Gastrocnemius medialis (tissue), 4 donors: ENCODE measurements around the gene PPFIA2. TPM values are rescaled to one million over a fixed set of nuclear protein-coding genes. Genes with fewer than 3 reads are reported as not detected.

Experiments used
- ATAC-seq, 2 donors: fragments of 150-250 bp; one replicate each; pipeline ENCODE4 v1.9.1; 2016
- DNase-seq, 2 donors: peaks; one replicate each; pipeline ENCODE4 v3.0.0-alpha.2; 2019
- H3K27ac ChIP-seq, 4 donors: fragments of 200-600 bp; sonication (generic); 1 replicate in 1 of 4; 2 replicates in 3 of 4; pipeline ENCODE4 v1.5.1; 2016 to 2018; ENCODE audit warnings: mild to moderate bottlenecking in 2 of 4, moderate library complexity in 1 of 4
- H3K27me3 ChIP-seq, 3 donors: fragments of 200-600 bp; sonication (generic) in 2 of 3; 1 replicate in 1 of 3; 2 replicates in 2 of 3; pipeline versions ENCODE4 v1.5.1 to v1.6.0; 2016 to 2019; ENCODE audit warnings: mild to moderate bottlenecking in 1 of 3, moderate library complexity in 1 of 3
- H3K36me3 ChIP-seq, 2 donors: fragments of 200-600 bp; sonication (generic) in 1 of 2; one replicate each; pipeline ENCODE4 v1.5.1; 2017 to 2018
- H3K4me1 ChIP-seq, 2 donors: fragments of 200-600 bp; sonication (generic) in 1 of 2; one replicate each; pipeline ENCODE4 v1.5.1; 2016 to 2017; ENCODE audit warnings: mild to moderate bottlenecking in 2 of 2
- H3K4me3 ChIP-seq, 4 donors: fragments of 200-600 bp; sonication (generic) in 3 of 4; 1 replicate in 1 of 4; 2 replicates in 3 of 4; pipeline ENCODE4 v1.5.1; 2016 to 2019; ENCODE audit warnings: mild to moderate bottlenecking in 2 of 4
- H3K9me3 ChIP-seq, 3 donors: fragments of 200-600 bp; sonication (generic) in 2 of 3; 1 replicate in 1 of 3; 2 replicates in 2 of 3; pipeline ENCODE4 v1.5.1; 2016 to 2019
- POLR2A ChIP-seq, 2 donors: fragments of 450-650 bp; IDR thresholded peaks; one replicate each; pipeline ENCODE4 v1.6.1; 2017; ENCODE audit warnings: antibody characterized with exemption in 2 of 2, mild to moderate bottlenecking in 2 of 2, moderate library complexity in 2 of 2
- in situ Hi-C, 4 donors: fragments of 200-750 bp; cut with MboI; loops; one replicate each; pipeline versions ENCODE4 v1.15.0 to v1.8.0; 2017; ENCODE audit warnings: low sequenced_read_pairs in 4 of 4
- intact Hi-C: fragments of 100-400 bp; cut with DNase I; formaldehyde crosslinking; loops from one replicate; pipeline ENCODE4 v1.15.1; 2023; ENCODE audit warnings: low total_unique reads
- total RNA-seq, 4 donors: library from RNA; depleted of rRNA; stranded (reverse); fragments of >200 nt; gene quantifications; one replicate each; pipeline versions ENCODE4 v1.1.0 to v1.2.3, GENCODE V29; 2016
- TF ChIP-seq, protein P1 (sequence below), 5 experiments: fragments of 450-650 bp in 3 of 5; fragments of 200-600 bp in 2 of 5; sonication (generic) in 2 of 5; IDR thresholded peaks in 4 of 5; conservative IDR thresholded peaks in 1 of 5; 1 replicate in 4 of 5; 2 replicates in 1 of 5; pipeline ENCODE4 v1.5.1; 2016 to 2019; ENCODE audit warnings: antibody characterized with exemption in 5 of 5, mild to moderate bottlenecking in 3 of 5, moderate library complexity in 3 of 5

PPFIA2 gene
- total RNA-seq, 4 donors from 2014 or later: 0.04 TPM; not detected in 3

DNA sequence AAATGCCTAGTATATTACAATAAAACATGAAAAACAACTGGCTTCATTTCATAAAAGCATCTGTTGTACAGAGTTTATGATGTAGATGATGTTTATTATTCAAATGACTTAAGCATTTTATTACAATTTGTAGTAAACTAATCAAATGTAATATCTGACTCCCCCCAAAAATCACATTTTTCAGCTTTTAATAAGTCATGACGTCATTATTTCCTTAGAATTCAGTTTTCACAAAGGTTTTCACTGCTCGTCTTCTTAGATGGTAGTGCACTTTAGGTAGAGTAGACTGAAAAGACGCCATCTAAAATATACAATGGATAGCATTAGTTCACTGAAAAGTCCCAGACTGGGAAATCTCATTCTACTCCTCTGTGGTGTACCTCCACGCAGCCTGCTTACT is 499.8 kb downstream of the PPFIA2 start:
- no peaks in the 10 kb centered on the region for H3K27me3 ChIP-seq
- H3K36me3 ChIP-seq: peaks cover 0 to 4% of the 10 kb centered on the region in 2 donors
- H3K27ac ChIP-seq: no peak overlapping the region
- in situ Hi-C loops: loop anchor here in 1 of 4 donors (25.0 kb wide), 1 partner anchor 847 kb away; no protein-coding TSS in a partner anchor
- DNase-seq (no peak), ATAC-seq (no peak)
- intact Hi-C loops: no loop called here
- no peak overlapping the region for H3K4me3 ChIP-seq
- H3K9me3 ChIP-seq: no peaks in the 10 kb centered on the region
- no peaks in the 10 kb centered on the region for H3K4me1 ChIP-seq
- TF ChIP-seq, protein P1, sequence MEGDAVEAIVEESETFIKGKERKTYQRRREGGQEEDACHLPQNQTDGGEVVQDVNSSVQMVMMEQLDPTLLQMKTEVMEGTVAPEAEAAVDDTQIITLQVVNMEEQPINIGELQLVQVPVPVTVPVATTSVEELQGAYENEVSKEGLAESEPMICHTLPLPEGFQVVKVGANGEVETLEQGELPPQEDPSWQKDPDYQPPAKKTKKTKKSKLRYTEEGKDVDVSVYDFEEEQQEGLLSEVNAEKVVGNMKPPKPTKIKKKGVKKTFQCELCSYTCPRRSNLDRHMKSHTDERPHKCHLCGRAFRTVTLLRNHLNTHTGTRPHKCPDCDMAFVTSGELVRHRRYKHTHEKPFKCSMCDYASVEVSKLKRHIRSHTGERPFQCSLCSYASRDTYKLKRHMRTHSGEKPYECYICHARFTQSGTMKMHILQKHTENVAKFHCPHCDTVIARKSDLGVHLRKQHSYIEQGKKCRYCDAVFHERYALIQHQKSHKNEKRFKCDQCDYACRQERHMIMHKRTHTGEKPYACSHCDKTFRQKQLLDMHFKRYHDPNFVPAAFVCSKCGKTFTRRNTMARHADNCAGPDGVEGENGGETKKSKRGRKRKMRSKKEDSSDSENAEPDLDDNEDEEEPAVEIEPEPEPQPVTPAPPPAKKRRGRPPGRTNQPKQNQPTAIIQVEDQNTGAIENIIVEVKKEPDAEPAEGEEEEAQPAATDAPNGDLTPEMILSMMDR (IDR thresholded peaks at IDR 0.05 in 4 of 5, conservative IDR thresholded peaks at IDR 0.05 in 1 of 5): no peak
- no peak for TF ChIP-seq POLR2A (IDR thresholded peaks at IDR 0.05)

DNA sequence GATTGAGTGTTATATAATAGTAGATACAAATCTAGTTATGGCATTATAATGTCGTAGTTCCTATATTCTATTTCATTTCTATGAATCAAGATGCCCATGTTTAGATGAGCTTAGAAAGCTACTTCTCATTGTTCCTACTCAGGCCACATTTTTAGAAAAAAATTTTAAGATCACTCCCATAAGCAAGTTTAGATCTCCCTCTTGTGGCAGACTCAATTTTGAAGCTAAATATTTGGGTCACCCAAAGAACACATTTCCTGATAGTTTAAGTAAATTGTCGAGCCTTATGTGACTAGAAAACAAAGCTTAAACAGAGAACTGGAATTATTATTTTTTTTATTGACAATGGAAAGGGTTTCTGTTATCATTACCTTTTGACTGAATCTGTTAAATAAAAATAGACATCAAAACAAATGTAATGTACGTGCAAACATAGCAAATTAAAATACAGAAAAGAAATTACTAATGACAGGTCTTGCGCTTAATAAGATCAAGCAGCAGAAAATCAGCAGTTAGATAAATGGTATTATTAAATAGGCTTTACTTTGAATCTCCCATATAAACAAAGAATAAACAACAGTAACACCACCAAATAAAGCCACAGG is 501.1 kb downstream of the PPFIA2 start:
- Histone ChIP-seq H3K9me3 (no peaks in the 10 kb centered on the region), H3K4me3 (no peak overlapping the region), H3K4me1 (no peaks in the 10 kb centered on the region), H3K27ac (no peak overlapping the region), H3K36me3 (peaks cover 0 to 4% of the 10 kb centered on the region in 2 donors), H3K27me3 (no peaks in the 10 kb centered on the region)
- in situ Hi-C loops (loop anchor here in 1 of 4 donors (25.0 kb wide), 1 partner anchor 846 kb away; no protein-coding TSS in a partner anchor), intact Hi-C loops (no loop called here)
- TF ChIP-seq, protein P1 (IDR thresholded peaks at IDR 0.05 in 4 of 5, conservative IDR thresholded peaks at IDR 0.05 in 1 of 5): peak in 2 of 5 experiments; percentile 9 to 21
- TF ChIP-seq POLR2A (IDR thresholded peaks at IDR 0.05): no peak
- ATAC-seq: no peak
- DNase-seq: no peak

DNA sequence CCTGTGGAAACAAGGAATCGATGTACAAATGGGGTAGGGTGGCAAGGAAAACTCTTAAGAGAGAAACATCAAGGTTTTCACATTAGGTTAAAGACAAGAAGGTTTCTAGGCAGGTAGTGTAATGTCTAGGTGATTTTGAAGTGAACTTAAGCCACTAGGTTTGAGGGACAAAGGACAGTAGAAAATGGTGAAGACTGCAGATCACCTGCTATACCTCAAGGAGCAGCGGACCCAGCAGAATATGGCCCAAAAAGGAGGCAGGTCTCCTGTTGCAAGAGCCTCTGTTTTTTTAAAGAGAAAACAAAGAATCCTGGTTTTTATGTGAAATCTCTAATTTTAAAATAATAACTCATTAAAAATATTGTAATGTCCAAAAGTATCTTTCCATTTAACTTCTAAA is 503.2 kb downstream of the PPFIA2 start:
- ATAC-seq (no peak), DNase-seq (no peak)
- no peaks in the 10 kb centered on the region for H3K4me1 ChIP-seq
- intact Hi-C loops (no loop called here), in situ Hi-C loops (loop anchor here in 1 of 4 donors (25.0 kb wide), 1 partner anchor 844 kb away; no protein-coding TSS in a partner anchor)
- no peak overlapping the region for H3K4me3 ChIP-seq
- TF ChIP-seq POLR2A (IDR thresholded peaks at IDR 0.05): no peak
- TF ChIP-seq, protein P1 (IDR thresholded peaks at IDR 0.05 in 4 of 5, conservative IDR thresholded peaks at IDR 0.05 in 1 of 5): no peak
- no peaks in the 10 kb centered on the region for H3K27me3 ChIP-seq
- peaks cover 0 to 4% of the 10 kb centered on the region in 2 donors for H3K36me3 ChIP-seq
- H3K27ac ChIP-seq: no peak overlapping the region
- H3K9me3 ChIP-seq: no peaks in the 10 kb centered on the region

DNA sequence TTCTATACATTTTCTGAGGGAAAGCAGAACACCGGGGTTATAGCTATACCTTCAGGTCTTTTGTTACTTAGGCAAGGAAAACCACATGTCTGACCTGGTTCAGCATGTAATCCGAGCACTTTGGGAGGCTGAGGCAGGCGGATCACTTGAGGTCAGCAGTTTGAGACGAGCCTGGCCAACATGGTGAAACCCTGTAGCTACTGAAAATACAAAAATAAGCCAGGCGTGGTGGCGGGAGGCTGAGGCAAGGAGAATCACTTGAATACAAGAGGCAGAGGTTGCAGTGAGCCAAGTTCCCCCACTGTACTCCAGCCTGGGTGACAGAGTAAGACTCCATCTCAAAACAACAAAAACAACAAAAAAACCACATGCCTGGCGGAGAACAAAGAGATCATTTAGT is 503.7 kb downstream of the PPFIA2 start:
- ATAC-seq: no peak

More for the DNA sequence above, 503.7 kb downstream of the PPFIA2 start:
- Histone ChIP-seq H3K4me1 (no peaks in the 10 kb centered on the region), H3K27me3 (no peaks in the 10 kb centered on the region), H3K36me3 (peaks cover 0 to 4% of the 10 kb centered on the region in 2 donors), H3K27ac (no peak overlapping the region), H3K4me3 (no peak overlapping the region), H3K9me3 (no peaks in the 10 kb centered on the region)
- no peak for TF ChIP-seq POLR2A (IDR thresholded peaks at IDR 0.05)
- TF ChIP-seq, protein P1 (IDR thresholded peaks at IDR 0.05 in 4 of 5, conservative IDR thresholded peaks at IDR 0.05 in 1 of 5): no peak
- DNase-seq: no peak
- intact Hi-C loops (no loop called here), in situ Hi-C loops (loop anchor here in 1 of 4 donors (25.0 kb wide), 1 partner anchor 843 kb away; no protein-coding TSS in a partner anchor)
